G401.6 (cell line): ENCODE measurements around the gene PEDS1.
"Not testable (repeated sequence)": the region's sequence is repeated elsewhere in the genome, so short reads cannot be mapped to it uniquely, and the experiment has no call there.

Experiments used
- FAIRE-seq: peaks from 2 replicates; lab custom pipeline; 2012; peaks lifted over from hg19 to GRCh38; lab: Jason Lieb, UNC

PEDS1 gene

GRCh38 chr20:50190251-50191064 lies 36.9 kb upstream of the PEDS1 start, which contains the start of gene CEBPB:
Gene CEBPB, plus strand, starts transcription at chr20:50190830. Its CDS starts 204 bp downstream, at chr20:50191034.
- no peak for FAIRE-seq

DNA sequence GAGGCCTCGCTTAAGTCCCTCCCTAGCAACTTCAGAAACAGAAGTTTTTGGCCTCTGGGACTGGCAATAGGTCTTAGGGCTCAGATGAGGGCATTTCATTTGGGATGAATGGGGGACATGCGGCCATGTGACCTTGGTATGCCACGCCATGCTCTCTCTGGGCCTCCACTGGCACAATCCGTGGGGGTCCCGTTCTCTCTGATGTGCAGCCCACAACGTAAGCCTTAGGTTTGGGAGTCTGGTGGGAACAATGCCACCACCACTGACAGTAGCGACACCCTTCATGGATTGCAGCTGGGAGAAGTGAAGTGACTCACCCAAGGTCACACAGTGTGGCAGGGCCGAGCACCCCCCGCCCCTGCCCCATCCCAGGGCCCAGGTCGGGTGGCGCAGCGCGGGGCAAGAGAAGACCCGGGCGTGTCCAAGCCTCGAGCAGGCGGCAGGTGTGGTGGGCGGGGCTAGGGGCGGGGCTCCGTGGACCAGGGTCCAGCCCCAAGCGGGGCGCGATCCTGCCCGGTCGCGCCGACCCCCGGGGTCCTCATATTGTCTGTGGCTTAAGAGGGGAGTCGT lies 36.2 kb upstream of the PEDS1 start:
- no peak for FAIRE-seq

DNA sequence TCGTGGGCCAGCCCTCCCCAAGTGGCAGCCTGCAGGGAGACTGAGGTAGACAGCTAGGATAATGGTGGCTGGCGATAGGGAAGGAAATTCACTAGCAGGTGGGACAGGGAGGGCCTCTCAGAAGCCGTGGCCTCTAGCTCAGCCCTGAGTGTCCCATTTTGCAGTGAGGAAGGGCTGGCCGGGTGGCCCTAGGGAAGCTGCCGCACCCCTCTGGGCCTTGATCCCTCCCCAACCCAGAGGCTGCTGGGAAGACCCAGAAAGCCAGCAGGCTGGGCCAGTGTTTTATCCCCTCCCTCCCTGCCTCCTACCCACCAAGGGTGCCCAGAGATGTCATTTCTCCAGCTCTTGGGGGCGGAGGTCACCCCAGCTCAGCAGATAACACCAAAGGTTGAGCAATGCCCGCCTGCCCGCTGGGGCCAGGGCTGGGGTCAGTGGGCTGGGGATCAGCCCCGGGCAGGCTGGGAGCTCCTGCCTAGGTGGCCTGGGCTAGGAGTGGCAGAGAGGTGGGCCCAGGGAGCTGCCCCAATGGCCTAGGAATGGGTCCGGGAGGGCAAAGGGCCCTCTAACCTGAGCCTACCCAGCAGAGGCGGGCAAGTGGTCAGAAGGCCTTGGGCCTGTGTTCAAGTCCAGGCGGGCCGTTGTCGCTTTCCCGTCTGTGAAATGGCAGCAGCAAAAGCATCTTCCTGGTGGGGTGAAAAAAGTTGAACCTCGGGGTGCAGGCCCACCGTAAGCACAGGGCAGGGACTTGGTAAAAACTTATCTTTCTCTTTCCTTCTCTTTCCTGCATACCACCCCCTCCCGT lies 35.6 kb upstream of the PEDS1 start:
- no peak for FAIRE-seq

DNA sequence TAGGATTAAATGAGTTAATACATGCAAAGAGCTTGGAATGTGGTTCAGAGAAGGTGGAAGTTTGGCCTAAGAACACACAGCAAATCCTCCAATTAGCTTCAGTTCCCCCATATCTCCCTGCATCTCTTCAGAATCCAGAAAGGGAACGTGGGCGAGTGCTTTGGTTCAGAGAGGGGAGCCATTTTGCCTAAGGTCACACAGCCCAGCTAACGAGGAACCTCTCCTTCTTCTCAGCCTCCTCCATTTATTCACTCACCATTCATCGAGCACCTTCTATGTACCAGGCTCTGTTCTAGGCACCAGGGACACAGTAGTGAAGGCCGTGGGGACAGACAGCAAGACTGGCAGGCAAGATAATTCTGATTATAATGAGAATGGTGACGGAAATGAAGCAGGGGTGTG lies 34.8 kb upstream of the PEDS1 start:
- FAIRE-seq = no peak

- no peak for FAIRE-seq
These were observed 34.0 kb upstream of the PEDS1 start for GRCh38 chr20:50187403-50188051.

DNA sequence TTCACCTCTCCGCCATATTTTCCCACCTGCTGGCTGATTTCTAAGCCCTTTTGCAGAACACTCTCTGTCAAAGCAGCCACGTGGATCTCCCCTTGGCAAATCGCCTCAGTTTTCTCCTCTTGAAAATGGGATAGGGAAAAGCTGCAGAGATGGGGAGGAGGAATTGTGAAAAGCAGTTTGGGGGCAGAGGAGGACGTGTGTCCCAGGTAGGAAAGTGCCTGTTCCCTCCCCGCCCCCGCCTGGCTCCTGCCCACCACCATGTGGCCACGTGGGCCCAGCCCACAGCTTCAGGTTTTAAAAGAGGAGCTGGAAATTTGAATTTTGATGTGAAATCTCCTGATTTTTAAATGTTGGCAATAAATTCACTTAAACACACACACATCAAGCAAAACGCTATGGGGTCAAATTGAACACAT lies 33.5 kb upstream of the PEDS1 start:
- no peak for FAIRE-seq

DNA sequence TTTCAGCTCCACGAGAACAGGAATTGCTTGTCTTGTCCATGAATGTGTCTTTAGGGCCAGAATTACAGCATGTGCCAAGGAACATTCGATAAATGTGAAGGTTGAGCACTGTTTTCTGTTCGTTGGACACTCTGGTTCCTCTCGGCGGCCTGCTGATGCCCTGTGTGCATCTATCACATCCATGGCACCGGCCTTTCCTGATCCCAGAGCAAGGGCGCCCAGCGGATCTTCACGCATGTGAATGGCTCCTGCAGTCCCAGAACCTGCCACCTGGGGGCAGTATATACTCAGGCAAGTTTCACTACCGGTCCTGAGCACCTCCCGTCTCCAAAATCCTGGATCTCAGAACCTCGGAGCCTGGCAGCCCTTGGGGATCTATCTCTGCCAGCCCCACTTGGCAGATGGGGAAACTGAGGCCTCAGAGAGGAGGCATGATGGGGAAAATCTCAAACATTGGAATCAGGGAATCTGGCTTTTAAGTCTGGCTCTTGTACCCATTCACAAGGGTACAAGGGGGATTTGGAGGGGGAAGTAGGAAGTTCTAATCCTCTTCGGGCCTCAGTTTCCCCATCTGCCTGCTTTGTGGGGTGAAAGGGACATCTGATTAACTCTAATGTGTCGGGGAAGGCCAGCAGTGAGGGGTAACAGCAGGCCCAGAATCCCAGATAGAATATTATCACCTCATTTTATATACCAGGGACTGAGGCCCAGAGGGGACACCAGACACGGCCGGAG lies 32.8 kb upstream of the PEDS1 start:
- FAIRE-seq = peak; percentile 70

- no peak for FAIRE-seq
These were observed 31.9 kb upstream of the PEDS1 start for GRCh38 chr20:50185426-50185825.

- FAIRE-seq = no peak
These were observed 28.8 kb upstream of the PEDS1 start for GRCh38 chr20:50182346-50182745.

- FAIRE-seq = no peak
These were observed 27.8 kb upstream of the PEDS1 start for GRCh38 chr20:50181344-50181743.

DNA sequence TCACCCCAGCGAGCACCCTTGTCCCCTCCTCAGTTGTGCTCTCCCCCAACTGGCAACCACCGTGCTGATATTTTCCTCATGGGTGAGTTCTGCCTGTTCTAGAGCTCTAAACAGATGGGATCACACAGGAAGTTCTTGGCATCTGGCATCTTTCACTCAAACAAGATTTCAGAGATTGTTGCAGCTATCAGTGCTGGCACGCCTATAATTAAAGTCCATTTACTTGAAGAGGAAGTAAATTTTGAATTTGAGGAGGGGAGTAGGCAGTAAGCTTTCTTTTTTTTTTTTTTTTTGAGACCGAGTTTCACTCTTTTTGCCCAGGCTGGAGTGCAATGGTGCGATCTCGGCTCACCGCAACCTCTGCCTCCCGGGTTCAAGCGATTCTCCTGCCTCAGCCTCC lies 25.1 kb upstream of the PEDS1 start:
- FAIRE-seq = not testable (repeated sequence)

- FAIRE-seq = no peak
These were observed 22.7 kb upstream of the PEDS1 start for GRCh38 chr20:50175938-50176933.

DNA sequence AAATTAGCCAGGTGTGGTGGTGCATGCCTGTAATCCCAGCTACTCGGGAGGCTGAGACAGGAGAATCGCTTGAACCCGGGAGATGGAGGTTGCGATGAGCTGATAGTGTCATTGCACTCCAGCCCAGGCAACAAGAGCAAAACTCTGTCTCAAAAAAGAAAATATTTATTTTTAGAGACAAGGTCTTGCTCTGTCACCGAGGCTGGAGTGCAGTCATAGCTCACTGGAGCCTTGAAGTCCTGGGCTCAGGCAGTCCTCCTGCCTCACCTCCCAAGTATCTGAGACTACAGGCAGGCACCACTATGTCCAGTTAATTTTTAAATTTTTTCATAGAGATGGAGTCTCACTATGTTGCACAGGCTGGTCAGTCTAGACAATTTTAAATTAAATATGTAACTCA lies 20.9 kb upstream of the PEDS1 start:
- no peak for FAIRE-seq

GRCh38 chr20:50172347-50173013 lies 19.0 kb upstream of the PEDS1 start:
- no peak for FAIRE-seq

DNA sequence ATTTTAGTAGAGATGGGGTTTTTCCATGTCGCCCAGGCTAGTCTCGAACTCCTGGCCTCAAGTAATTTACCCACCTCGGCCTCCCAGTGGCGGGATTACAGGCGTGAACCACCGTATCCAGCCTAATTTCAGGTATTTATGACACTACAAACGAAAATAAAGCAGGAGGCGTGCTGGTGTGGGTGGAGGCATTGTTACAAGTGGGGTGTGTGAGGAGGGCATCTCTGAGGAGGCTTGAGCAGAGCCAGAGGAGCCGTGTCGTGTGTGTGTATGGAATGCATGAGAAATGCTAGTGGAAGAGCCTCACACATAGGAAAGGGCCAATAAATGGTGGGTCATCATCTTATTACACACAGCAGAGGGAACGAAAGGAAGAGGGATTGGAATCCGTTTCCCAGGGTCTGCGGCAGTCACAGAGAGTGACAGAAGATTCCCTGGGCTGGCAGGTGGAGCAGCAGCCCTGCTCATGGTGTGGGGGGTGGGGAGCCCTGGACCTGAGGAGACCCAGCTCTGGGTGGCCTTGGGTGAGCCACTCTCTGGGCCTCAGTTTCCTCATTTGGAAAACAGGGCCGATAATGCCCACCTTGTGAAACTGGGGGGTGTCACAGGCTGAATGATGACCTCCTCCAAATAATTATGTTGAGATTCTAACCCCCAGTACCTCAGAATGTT lies 17.2 kb upstream of the PEDS1 start:
- no peak for FAIRE-seq

- FAIRE-seq = peak; percentile 76
These were observed 15.9 kb upstream of the PEDS1 start for GRCh38 chr20:50169329-50169823.

- peak; percentile 98 for FAIRE-seq
These were observed 12.4 kb upstream of the PEDS1 start for GRCh38 chr20:50165684-50166554.
